GM12878 (cell line): ENCODE measurements around the gene HID1.

Experiments used
- CTCF ChIP-seq, 3 experiments: IDR thresholded peaks in 2 of 3; conservative IDR thresholded peaks in 1 of 3; 2 replicates each; pipeline ENCODE4 v1.5.1; 2011; ENCODE audit warnings: low read depth in 3 of 3, low read length in 3 of 3, mild to moderate bottlenecking in 3 of 3, control low read depth in 2 of 3, moderate library complexity in 2 of 3, inconsistent platforms in 1 of 3, mixed read lengths in 1 of 3; ENCODE audit not compliant: control insufficient read depth in 2 of 3, insufficient read depth in 1 of 3; ENCODE audit errors: extremely low read depth in 1 of 3
- FOXK2 ChIP-seq: fragments of 450-650 bp; IDR thresholded peaks from 2 replicates; pipeline ENCODE4 v1.6.1; 2017; ENCODE audit warnings: mild to moderate bottlenecking, moderate library complexity
- JUND ChIP-seq: IDR thresholded peaks from 2 replicates; pipeline ENCODE4 v1.6.1; 2012; ENCODE audit warnings: low read depth, mild to moderate bottlenecking, low read length, improper control_type of control experiment, moderate library complexity
- KDM1A ChIP-seq: fragments of 200-600 bp; sonication (generic); IDR thresholded peaks from 2 replicates; pipeline ENCODE4 v1.6.1; 2016; ENCODE audit warnings: borderline replicate concordance
- NR2C2 ChIP-seq: IDR thresholded peaks from 2 replicates; pipeline ENCODE4 v1.6.1; 2011; ENCODE audit warnings: borderline replicate concordance, low read depth; ENCODE audit not compliant: control insufficient read depth, insufficient read length
- RAD21 ChIP-seq: IDR thresholded peaks from 2 replicates; pipeline ENCODE4 v1.6.1; 2011; ENCODE audit warnings: mild to moderate bottlenecking, low read depth, low read length, moderate library complexity; ENCODE audit not compliant: insufficient read depth
- RCOR1 ChIP-seq: conservative IDR thresholded peaks from 2 replicates; pipeline ENCODE4 v1.6.1; 2012; ENCODE audit warnings: low read depth, low read length, improper control_type of control experiment
- SMC3 ChIP-seq: IDR thresholded peaks from 2 replicates; pipeline ENCODE4 v1.6.1; 2011; ENCODE audit warnings: low read length, improper control_type of control experiment, borderline replicate concordance
- ZBED1 ChIP-seq: IDR thresholded peaks from 2 replicates; pipeline ENCODE4 v1.6.1; 2016; ENCODE audit warnings: borderline replicate concordance
- ZNF274 ChIP-seq: IDR thresholded peaks from one replicate; pipeline ENCODE4 v1.8.0; 2011; ENCODE audit not compliant: insufficient read length, insufficient read depth
- TF ChIP-seq, protein P1 (sequence below): fragments of 450-650 bp; IDR thresholded peaks from 2 replicates; pipeline ENCODE4 v1.6.1; 2017; ENCODE audit warnings: mild to moderate bottlenecking

GRCh38 chr17:74999523-74999922 is 27.0 kb upstream of the HID1 start:
- no peak for TF ChIP-seq CTCF (IDR thresholded peaks at IDR 0.05 in 2 of 3, conservative IDR thresholded peaks at IDR 0.05 in 1 of 3; ENCODE audit: control insufficient read depth in 2 of 3, extremely low read depth in 1 of 3, insufficient read depth in 1 of 3, low read depth in 3 of 3, low read length in 3 of 3)
- TF ChIP-seq NR2C2 = no peak
- no peak for TF ChIP-seq ZNF274
- no peak for TF ChIP-seq RAD21
- TF ChIP-seq, protein P1, sequence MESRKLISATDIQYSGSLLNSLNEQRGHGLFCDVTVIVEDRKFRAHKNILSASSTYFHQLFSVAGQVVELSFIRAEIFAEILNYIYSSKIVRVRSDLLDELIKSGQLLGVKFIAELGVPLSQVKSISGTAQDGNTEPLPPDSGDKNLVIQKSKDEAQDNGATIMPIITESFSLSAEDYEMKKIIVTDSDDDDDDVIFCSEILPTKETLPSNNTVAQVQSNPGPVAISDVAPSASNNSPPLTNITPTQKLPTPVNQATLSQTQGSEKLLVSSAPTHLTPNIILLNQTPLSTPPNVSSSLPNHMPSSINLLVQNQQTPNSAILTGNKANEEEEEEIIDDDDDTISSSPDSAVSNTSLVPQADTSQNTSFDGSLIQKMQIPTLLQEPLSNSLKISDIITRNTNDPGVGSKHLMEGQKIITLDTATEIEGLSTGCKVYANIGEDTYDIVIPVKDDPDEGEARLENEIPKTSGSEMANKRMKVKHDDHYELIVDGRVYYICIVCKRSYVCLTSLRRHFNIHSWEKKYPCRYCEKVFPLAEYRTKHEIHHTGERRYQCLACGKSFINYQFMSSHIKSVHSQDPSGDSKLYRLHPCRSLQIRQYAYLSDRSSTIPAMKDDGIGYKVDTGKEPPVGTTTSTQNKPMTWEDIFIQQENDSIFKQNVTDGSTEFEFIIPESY = no peak
- TF ChIP-seq KDM1A = no peak
- no peak for TF ChIP-seq ZBED1
- TF ChIP-seq FOXK2 = no peak
- TF ChIP-seq RCOR1 = no peak
- no peak for TF ChIP-seq JUND
- no peak for TF ChIP-seq SMC3
